Panc1 (cell line): ENCODE measurements around the gene PLXNA2. TPM values are rescaled to one million over a fixed set of nuclear protein-coding genes. Genes with fewer than 3 reads are reported as not detected.

ENCODE experiments used
- ATAC-seq: fragments of 200-7000 bp; cut with Tn5 transposase; 2 replicates; pipeline ENCODE4 v1.9.1; 2020; ENCODE audit warnings: mild to moderate bottlenecking, moderate library complexity
- BruUV-seq: library from RNA; stranded (reverse); fragments of 400-500 nt; replicated peaks from 2 replicates; lab custom pipeline; 2021; lab: Mats Ljungman, UMichigan
- CTCF ChIA-PET: fragments of 300-600 bp; sonication (Branson Sonifier 250); formaldehyde crosslinking; loops from one replicate; lab custom pipeline; 2022; ENCODE audit warnings: antibody characterized with exemption; lab: Charles Lee
- POLR2A ChIA-PET: fragments of 300-600 bp; sonication (Branson Sonifier 250); formaldehyde crosslinking; loops from one replicate; lab custom pipeline; 2022; ENCODE audit warnings: antibody characterized with exemption; lab: Charles Lee
- DNase-seq: peaks from one replicate; pipeline ENCODE4 v3.0.0-alpha.2; 2010; ENCODE audit warnings: low read depth, low spot score
- H3K27ac ChIP-seq: 2 replicates; pipeline ENCODE4 v1.5.1; 2011; ENCODE audit warnings: mild to moderate bottlenecking, low read length, inconsistent platforms
- H3K27me3 ChIP-seq: fragments of 200-500 bp; sonication (Bioruptor generic); 2 replicates; pipeline ENCODE4 v1.6.0; 2014; ENCODE audit warnings: low read length, inconsistent platforms; ENCODE audit not compliant: control insufficient read depth, insufficient read depth
- H3K36me3 ChIP-seq: fragments of 200-500 bp; sonication (Bioruptor generic); 2 replicates; pipeline ENCODE4 v1.5.1; 2014; ENCODE audit warnings: inconsistent platforms, mild to moderate bottlenecking, low read length, moderate library complexity; ENCODE audit not compliant: control insufficient read depth, insufficient read depth
- H3K4me1 ChIP-seq: 2 replicates; pipeline ENCODE4 v1.5.1; 2011; ENCODE audit warnings: inconsistent platforms, mild to moderate bottlenecking, low read length, moderate library complexity; ENCODE audit not compliant: control insufficient read depth, insufficient read depth
- H3K4me3 ChIP-seq, 2 experiments: 2 replicates each; pipeline ENCODE4 v1.5.1; 2011 to 2012; ENCODE audit warnings: low read depth in 2 of 2, low read length in 2 of 2, mild to moderate bottlenecking in 2 of 2, inconsistent platforms in 1 of 2, moderate library complexity in 1 of 2
- H3K9me3 ChIP-seq: fragments of 200-500 bp; sonication (Bioruptor generic); 2 replicates; pipeline ENCODE4 v1.5.1; 2014; ENCODE audit warnings: low read depth, mild to moderate bottlenecking, inconsistent platforms, low read length, moderate library complexity; ENCODE audit not compliant: control insufficient read depth, insufficient read depth
- POLR2AphosphoS5 ChIP-seq: IDR thresholded peaks from 2 replicates; pipeline ENCODE4 v1.6.1; 2012; ENCODE audit warnings: mild to moderate bottlenecking, low read depth, low read length, moderate library complexity
- SIN3A ChIP-seq: IDR thresholded peaks from 2 replicates; pipeline ENCODE4 v1.6.1; 2012; ENCODE audit warnings: low read depth, mild to moderate bottlenecking, low read length, moderate library complexity, borderline replicate concordance; ENCODE audit not compliant: insufficient read depth
- TCF7L2 ChIP-seq: IDR thresholded peaks from 2 replicates; pipeline ENCODE4 v1.6.1; 2011; ENCODE audit warnings: mild to moderate bottlenecking, low read depth, low read length, inconsistent platforms
- in situ Hi-C: cut with HindIII; loops from 2 replicates; pipeline ENCODE4 v1.10.0; 2016; ENCODE audit warnings: low sequenced_read_pairs, low pct_unique_long_range_greater_than_20kb
- intact Hi-C: fragments of 100-400 bp; cut with micrococcal nuclease; formaldehyde crosslinking; loops from one replicate; pipeline ENCODE4 v1.10.0; 2022; ENCODE audit not compliant: unreplicated experiment
- total RNA-seq: library from RNA; stranded (reverse); gene quantifications from one replicate; pipeline ENCODE4 v1.2.1, GENCODE V29; 2021; ENCODE audit not compliant: unreplicated experiment
- TF ChIP-seq, protein P1 (sequence below): fragments of 450-650 bp; IDR thresholded peaks from 2 replicates; pipeline ENCODE4 v1.5.1; 2017; ENCODE audit warnings: mild to moderate bottlenecking
- TF ChIP-seq, protein P2 (sequence below), 2 experiments: IDR thresholded peaks; 2 replicates each; pipeline ENCODE4 v1.6.1; 2011 to 2012; ENCODE audit warnings: low read depth in 2 of 2, control low read depth in 1 of 2, low read length in 1 of 2, mild to moderate bottlenecking in 1 of 2, moderate library complexity in 1 of 2; ENCODE audit not compliant: insufficient read depth in 1 of 2

The PLXNA2 gene
- total RNA-seq, 1 experiment from 2014 or later, result 0.98 TPM

- POLR2A ChIA-PET, result no interaction called here
- H3K36me3 ChIP-seq, result no peaks in the 10 kb centered on the region
- H3K27ac ChIP-seq, result no peak overlapping the region
- TF ChIP-seq POLR2AphosphoS5 (no peak), SIN3A (no peak), TCF7L2 (no peak)
- TF ChIP-seq, protein P1, sequence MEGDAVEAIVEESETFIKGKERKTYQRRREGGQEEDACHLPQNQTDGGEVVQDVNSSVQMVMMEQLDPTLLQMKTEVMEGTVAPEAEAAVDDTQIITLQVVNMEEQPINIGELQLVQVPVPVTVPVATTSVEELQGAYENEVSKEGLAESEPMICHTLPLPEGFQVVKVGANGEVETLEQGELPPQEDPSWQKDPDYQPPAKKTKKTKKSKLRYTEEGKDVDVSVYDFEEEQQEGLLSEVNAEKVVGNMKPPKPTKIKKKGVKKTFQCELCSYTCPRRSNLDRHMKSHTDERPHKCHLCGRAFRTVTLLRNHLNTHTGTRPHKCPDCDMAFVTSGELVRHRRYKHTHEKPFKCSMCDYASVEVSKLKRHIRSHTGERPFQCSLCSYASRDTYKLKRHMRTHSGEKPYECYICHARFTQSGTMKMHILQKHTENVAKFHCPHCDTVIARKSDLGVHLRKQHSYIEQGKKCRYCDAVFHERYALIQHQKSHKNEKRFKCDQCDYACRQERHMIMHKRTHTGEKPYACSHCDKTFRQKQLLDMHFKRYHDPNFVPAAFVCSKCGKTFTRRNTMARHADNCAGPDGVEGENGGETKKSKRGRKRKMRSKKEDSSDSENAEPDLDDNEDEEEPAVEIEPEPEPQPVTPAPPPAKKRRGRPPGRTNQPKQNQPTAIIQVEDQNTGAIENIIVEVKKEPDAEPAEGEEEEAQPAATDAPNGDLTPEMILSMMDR, result no peak
- TF ChIP-seq, protein P2, sequence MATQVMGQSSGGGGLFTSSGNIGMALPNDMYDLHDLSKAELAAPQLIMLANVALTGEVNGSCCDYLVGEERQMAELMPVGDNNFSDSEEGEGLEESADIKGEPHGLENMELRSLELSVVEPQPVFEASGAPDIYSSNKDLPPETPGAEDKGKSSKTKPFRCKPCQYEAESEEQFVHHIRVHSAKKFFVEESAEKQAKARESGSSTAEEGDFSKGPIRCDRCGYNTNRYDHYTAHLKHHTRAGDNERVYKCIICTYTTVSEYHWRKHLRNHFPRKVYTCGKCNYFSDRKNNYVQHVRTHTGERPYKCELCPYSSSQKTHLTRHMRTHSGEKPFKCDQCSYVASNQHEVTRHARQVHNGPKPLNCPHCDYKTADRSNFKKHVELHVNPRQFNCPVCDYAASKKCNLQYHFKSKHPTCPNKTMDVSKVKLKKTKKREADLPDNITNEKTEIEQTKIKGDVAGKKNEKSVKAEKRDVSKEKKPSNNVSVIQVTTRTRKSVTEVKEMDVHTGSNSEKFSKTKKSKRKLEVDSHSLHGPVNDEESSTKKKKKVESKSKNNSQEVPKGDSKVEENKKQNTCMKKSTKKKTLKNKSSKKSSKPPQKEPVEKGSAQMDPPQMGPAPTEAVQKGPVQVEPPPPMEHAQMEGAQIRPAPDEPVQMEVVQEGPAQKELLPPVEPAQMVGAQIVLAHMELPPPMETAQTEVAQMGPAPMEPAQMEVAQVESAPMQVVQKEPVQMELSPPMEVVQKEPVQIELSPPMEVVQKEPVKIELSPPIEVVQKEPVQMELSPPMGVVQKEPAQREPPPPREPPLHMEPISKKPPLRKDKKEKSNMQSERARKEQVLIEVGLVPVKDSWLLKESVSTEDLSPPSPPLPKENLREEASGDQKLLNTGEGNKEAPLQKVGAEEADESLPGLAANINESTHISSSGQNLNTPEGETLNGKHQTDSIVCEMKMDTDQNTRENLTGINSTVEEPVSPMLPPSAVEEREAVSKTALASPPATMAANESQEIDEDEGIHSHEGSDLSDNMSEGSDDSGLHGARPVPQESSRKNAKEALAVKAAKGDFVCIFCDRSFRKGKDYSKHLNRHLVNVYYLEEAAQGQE (IDR thresholded peaks at IDR 0.05; ENCODE audit: insufficient read depth in 1 of 2, low read depth in 2 of 2, low read length in 1 of 2), result no peak
- intact Hi-C loops (no loop called here), in situ Hi-C loops (no loop called here)
- H3K4me1 ChIP-seq, result no peaks in the 10 kb centered on the region
- no peaks in the 10 kb centered on the region for H3K9me3 ChIP-seq
- BruUV-seq, result no TSS peak
- no peaks in the 10 kb centered on the region for H3K27me3 ChIP-seq
- H3K4me3 ChIP-seq, result no peak overlapping the region
- DNase-seq (no peak), ATAC-seq (no peak)
- CTCF ChIA-PET, result no interaction called here
These were observed 34.9 kb downstream of the PLXNA2 start for GRCh38 chr1:208209286-208209685.

GRCh38 chr1:208208132-208208487 lies 36.1 kb downstream of the PLXNA2 start:
- in situ Hi-C loops (no loop called here), intact Hi-C loops (no loop called here)
- Histone ChIP-seq H3K9me3 (no peaks in the 10 kb centered on the region), H3K4me3 (no peak overlapping the region), H3K36me3 (no peaks in the 10 kb centered on the region), H3K4me1 (no peaks in the 10 kb centered on the region), H3K27me3 (no peaks in the 10 kb centered on the region), H3K27ac (no peak overlapping the region)
- POLR2A ChIA-PET, result no interaction called here
- CTCF ChIA-PET, result no interaction called here
- no peak for DNase-seq
- TF ChIP-seq, protein P2 (IDR thresholded peaks at IDR 0.05; ENCODE audit: insufficient read depth in 1 of 2, low read depth in 2 of 2, low read length in 1 of 2), result no peak
- TF ChIP-seq TCF7L2 (no peak), SIN3A (no peak), POLR2AphosphoS5 (no peak)
- TF ChIP-seq, protein P1, result no peak
- no peak for ATAC-seq
- BruUV-seq, result no TSS peak
